ENCODE measurements around the gene SART3.

The SART3 gene

DNA sequence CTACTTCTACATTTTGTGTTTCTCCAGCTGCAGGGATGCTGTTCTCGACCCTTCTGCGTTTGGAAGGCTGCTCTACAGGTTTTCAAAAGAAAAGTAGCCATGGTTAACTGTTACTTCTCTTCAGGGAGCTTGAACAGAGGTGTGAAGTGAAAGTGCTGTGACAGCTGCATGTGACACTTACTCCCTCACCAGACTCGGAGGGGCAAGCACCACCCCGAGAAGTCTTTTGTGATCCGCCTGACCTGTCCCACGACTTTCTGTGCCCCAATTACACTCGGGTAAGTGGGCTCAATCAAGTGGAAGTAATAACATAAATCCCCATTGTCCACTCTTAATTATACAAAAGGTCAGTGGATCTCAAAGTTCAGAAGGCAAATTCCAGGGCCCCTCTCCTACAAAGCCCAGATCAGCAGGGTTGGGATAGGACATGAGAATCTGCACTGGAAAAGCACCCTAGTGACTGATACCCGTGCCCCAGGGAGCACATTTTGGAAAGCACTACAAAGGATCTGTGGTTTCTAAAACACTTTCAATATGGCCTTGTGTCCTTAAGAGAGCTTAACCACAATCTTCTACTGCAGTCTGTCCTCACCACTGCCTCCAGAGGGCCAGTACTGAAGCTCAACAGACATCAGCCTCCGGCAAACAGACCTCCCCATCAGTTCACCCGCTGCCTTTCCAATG, 34.3 kb downstream of the SART3 start:
- Histone ChIP-seq H3K27me3 (ENCODE audit: control insufficient read depth in 5 of 5, insufficient read depth in 4 of 5, low read length in 5 of 5) (no peaks in the 10 kb centered on the region), H3K9ac (ENCODE audit: low read length in 5 of 5) (no peak overlapping the region), H3K4me1 (ENCODE audit: control insufficient read depth in 5 of 5, insufficient read depth in 5 of 5, low read length in 5 of 5) (no peaks in the 10 kb centered on the region), H3K27ac (ENCODE audit: low read depth, low read length) (no peak overlapping the region), H3K9me3 (ENCODE audit: control insufficient read depth in 5 of 5, low read length in 5 of 5) (no peaks in the 10 kb centered on the region), H3K36me3 (ENCODE audit: control insufficient read depth in 5 of 5, insufficient read depth in 5 of 5, low read length in 5 of 5) (peaks cover 22 to 99% (median 91%) of the 10 kb centered on the region in 5 donors), H3K4me3 (ENCODE audit: low read depth in 1 of 5, low read length in 5 of 5) (no peak overlapping the region)

GRCh38 chr12:108525681-108526080, 35.3 kb downstream of the SART3 start:
- Histone ChIP-seq H3K9me3 (ENCODE audit: control insufficient read depth in 5 of 5, low read length in 5 of 5) (no peaks in the 10 kb centered on the region), H3K27me3 (ENCODE audit: control insufficient read depth in 5 of 5, insufficient read depth in 4 of 5, low read length in 5 of 5) (no peaks in the 10 kb centered on the region), H3K4me3 (ENCODE audit: low read depth in 1 of 5, low read length in 5 of 5) (no peak overlapping the region), H3K4me1 (ENCODE audit: control insufficient read depth in 5 of 5, insufficient read depth in 5 of 5, low read length in 5 of 5) (no peaks in the 10 kb centered on the region), H3K27ac (ENCODE audit: low read depth, low read length) (no peak overlapping the region), H3K9ac (ENCODE audit: low read length in 5 of 5) (no peak overlapping the region), H3K36me3 (ENCODE audit: control insufficient read depth in 5 of 5, insufficient read depth in 5 of 5, low read length in 5 of 5) (peaks cover 21 to 99% (median 92%) of the 10 kb centered on the region in 5 donors)

- H3K4me1 ChIP-seq (ENCODE audit: control insufficient read depth in 5 of 5, insufficient read depth in 5 of 5, low read length in 5 of 5): no peaks in the 10 kb centered on the region
- H3K27me3 ChIP-seq (ENCODE audit: control insufficient read depth in 5 of 5, insufficient read depth in 4 of 5, low read length in 5 of 5): no peaks in the 10 kb centered on the region
- H3K27ac ChIP-seq (ENCODE audit: low read depth, low read length): no peak overlapping the region
- no peak overlapping the region for H3K9ac ChIP-seq (ENCODE audit: low read length in 5 of 5)
- no peak overlapping the region for H3K4me3 ChIP-seq (ENCODE audit: low read depth in 1 of 5, low read length in 5 of 5)
- no peaks in the 10 kb centered on the region for H3K9me3 ChIP-seq (ENCODE audit: control insufficient read depth in 5 of 5, low read length in 5 of 5)
- peaks cover 15 to 99% (median 94%) of the 10 kb centered on the region in 5 donors for H3K36me3 ChIP-seq (ENCODE audit: control insufficient read depth in 5 of 5, insufficient read depth in 5 of 5, low read length in 5 of 5)
Observed at GRCh38 chr12:108523365-108523764, 37.6 kb downstream of the SART3 start.

GRCh38 chr12:108519558-108519957, 41.4 kb downstream of the SART3 start:
- H3K9ac ChIP-seq (ENCODE audit: low read length in 5 of 5): no peak overlapping the region
- peaks cover 3 to 17% (median 16%) of the 10 kb centered on the region in 5 donors for H3K4me1 ChIP-seq (ENCODE audit: control insufficient read depth in 5 of 5, insufficient read depth in 5 of 5, low read length in 5 of 5)
- no peaks in the 10 kb centered on the region for H3K27me3 ChIP-seq (ENCODE audit: control insufficient read depth in 5 of 5, insufficient read depth in 4 of 5, low read length in 5 of 5)
- no peaks in the 10 kb centered on the region for H3K9me3 ChIP-seq (ENCODE audit: control insufficient read depth in 5 of 5, low read length in 5 of 5)
- H3K27ac ChIP-seq (ENCODE audit: low read depth, low read length): no peak overlapping the region
- no peak overlapping the region for H3K4me3 ChIP-seq (ENCODE audit: low read depth in 1 of 5, low read length in 5 of 5)
- H3K36me3 ChIP-seq (ENCODE audit: control insufficient read depth in 5 of 5, insufficient read depth in 5 of 5, low read length in 5 of 5): peaks cover 12 to 75% (median 69%) of the 10 kb centered on the region in 5 donors

- Histone ChIP-seq H3K27me3 (ENCODE audit: control insufficient read depth in 5 of 5, insufficient read depth in 4 of 5, low read length in 5 of 5) (no peaks in the 10 kb centered on the region), H3K36me3 (ENCODE audit: control insufficient read depth in 5 of 5, insufficient read depth in 5 of 5, low read length in 5 of 5) (peaks cover 12 to 68% (median 62%) of the 10 kb centered on the region in 5 donors), H3K4me1 (ENCODE audit: control insufficient read depth in 5 of 5, insufficient read depth in 5 of 5, low read length in 5 of 5) (peaks cover 3 to 19% (median 17%) of the 10 kb centered on the region in 5 donors), H3K9me3 (ENCODE audit: control insufficient read depth in 5 of 5, low read length in 5 of 5) (no peaks in the 10 kb centered on the region), H3K9ac (ENCODE audit: low read length in 5 of 5) (no peak overlapping the region), H3K27ac (ENCODE audit: low read depth, low read length) (no peak overlapping the region), H3K4me3 (ENCODE audit: low read depth in 1 of 5, low read length in 5 of 5) (no peak overlapping the region)
Observed at GRCh38 chr12:108518716-108519496, 42.1 kb downstream of the SART3 start.

DNA sequence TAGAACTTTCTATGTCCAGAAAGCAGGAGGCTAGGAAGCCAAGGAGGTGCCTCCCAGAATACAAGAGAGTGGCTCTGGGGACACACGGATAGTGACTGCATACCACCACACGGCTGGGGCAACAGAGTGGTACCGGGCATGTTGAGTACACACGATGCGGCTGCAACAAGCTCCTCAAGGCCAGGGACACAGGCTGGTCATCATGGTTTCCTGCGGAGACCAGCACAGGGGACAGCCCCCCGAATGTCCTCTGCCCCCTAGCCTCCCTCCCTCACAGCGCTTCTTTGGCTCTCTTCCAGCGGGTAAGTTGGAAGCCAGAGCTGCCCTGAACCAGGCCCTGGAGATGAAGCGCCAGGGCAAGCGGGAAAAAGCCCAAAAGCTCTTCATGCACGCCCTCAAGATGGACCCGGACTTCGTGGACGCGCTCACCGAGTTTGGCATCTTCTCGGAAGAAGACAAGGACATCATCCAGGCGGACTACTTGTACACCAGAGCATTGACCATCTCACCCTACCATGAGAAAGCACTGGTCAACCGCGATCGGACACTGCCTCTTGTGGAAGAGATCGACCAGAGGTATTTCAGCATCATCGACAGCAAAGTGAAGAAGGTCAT, 42.8 kb downstream of the SART3 start:
- Histone ChIP-seq H3K4me3 (ENCODE audit: low read depth in 1 of 5, low read length in 5 of 5) (no peak overlapping the region), H3K4me1 (ENCODE audit: control insufficient read depth in 5 of 5, insufficient read depth in 5 of 5, low read length in 5 of 5) (peaks cover 3 to 19% (median 17%) of the 10 kb centered on the region in 5 donors), H3K27me3 (ENCODE audit: control insufficient read depth in 5 of 5, insufficient read depth in 4 of 5, low read length in 5 of 5) (no peaks in the 10 kb centered on the region), H3K36me3 (ENCODE audit: control insufficient read depth in 5 of 5, insufficient read depth in 5 of 5, low read length in 5 of 5) (peaks cover 12 to 61% (median 55%) of the 10 kb centered on the region in 5 donors), H3K27ac (ENCODE audit: low read depth, low read length) (no peak overlapping the region), H3K9me3 (ENCODE audit: control insufficient read depth in 5 of 5, low read length in 5 of 5) (no peaks in the 10 kb centered on the region), H3K9ac (ENCODE audit: low read length in 5 of 5) (no peak overlapping the region)

- no peaks in the 10 kb centered on the region for H3K27me3 ChIP-seq (ENCODE audit: control insufficient read depth in 5 of 5, insufficient read depth in 4 of 5, low read length in 5 of 5)
- H3K27ac ChIP-seq (ENCODE audit: low read depth, low read length): no peak overlapping the region
- H3K4me3 ChIP-seq (ENCODE audit: low read depth in 1 of 5, low read length in 5 of 5): no peak overlapping the region
- no peaks in the 10 kb centered on the region for H3K9me3 ChIP-seq (ENCODE audit: control insufficient read depth in 5 of 5, low read length in 5 of 5)
- peaks cover 3 to 19% (median 18%) of the 10 kb centered on the region in 5 donors for H3K4me1 ChIP-seq (ENCODE audit: control insufficient read depth in 5 of 5, insufficient read depth in 5 of 5, low read length in 5 of 5)
- H3K9ac ChIP-seq (ENCODE audit: low read length in 5 of 5): no peak overlapping the region
- H3K36me3 ChIP-seq (ENCODE audit: control insufficient read depth in 5 of 5, insufficient read depth in 5 of 5, low read length in 5 of 5): peaks cover 11 to 54% (median 48%) of the 10 kb centered on the region in 5 donors
Observed at GRCh38 chr12:108517288-108518100, 43.5 kb downstream of the SART3 start.

GRCh38 chr12:108516511-108517275, 44.3 kb downstream of the SART3 start:
- Histone ChIP-seq H3K4me1 (ENCODE audit: control insufficient read depth in 5 of 5, insufficient read depth in 5 of 5, low read length in 5 of 5) (peaks cover 3 to 25% (median 23%) of the 10 kb centered on the region in 5 donors), H3K4me3 (ENCODE audit: low read depth in 1 of 5, low read length in 5 of 5) (peak overlapping the region in 1 of 5 donors; percentile 94), H3K9me3 (ENCODE audit: control insufficient read depth in 5 of 5, low read length in 5 of 5) (no peaks in the 10 kb centered on the region), H3K9ac (ENCODE audit: low read length in 5 of 5) (peak overlapping the region in 1 of 5 donors; percentile 83), H3K27me3 (ENCODE audit: control insufficient read depth in 5 of 5, insufficient read depth in 4 of 5, low read length in 5 of 5) (no peaks in the 10 kb centered on the region), H3K27ac (ENCODE audit: low read depth, low read length) (no peak overlapping the region), H3K36me3 (ENCODE audit: control insufficient read depth in 5 of 5, insufficient read depth in 5 of 5, low read length in 5 of 5) (peaks cover 8 to 47% (median 40%) of the 10 kb centered on the region in 5 donors)

GRCh38 chr12:108515916-108516315, 45.1 kb downstream of the SART3 start:
- H3K4me3 ChIP-seq (ENCODE audit: low read depth in 1 of 5, low read length in 5 of 5): peak overlapping the region; percentile 81 to 94 (median 88)
- peak overlapping the region; percentile 63 to 91 (median 83) for H3K9ac ChIP-seq (ENCODE audit: low read length in 5 of 5)
- peaks cover 5 to 39% (median 32%) of the 10 kb centered on the region in 5 donors for H3K36me3 ChIP-seq (ENCODE audit: control insufficient read depth in 5 of 5, insufficient read depth in 5 of 5, low read length in 5 of 5)
- no peaks in the 10 kb centered on the region for H3K27me3 ChIP-seq (ENCODE audit: control insufficient read depth in 5 of 5, insufficient read depth in 4 of 5, low read length in 5 of 5)
- peak overlapping the region; percentile 62 for H3K27ac ChIP-seq (ENCODE audit: low read depth, low read length)
- H3K9me3 ChIP-seq (ENCODE audit: control insufficient read depth in 5 of 5, low read length in 5 of 5): no peaks in the 10 kb centered on the region
- H3K4me1 ChIP-seq (ENCODE audit: control insufficient read depth in 5 of 5, insufficient read depth in 5 of 5, low read length in 5 of 5): peaks cover 3 to 26% (median 23%) of the 10 kb centered on the region in 5 donors

Measured in subcutaneous abdominal adipose tissue (tissue), 5 donors.